Smooth muscle cell (in vitro differentiated cells): Measurements from ENCODE around the gene EIF5. TPM values are rescaled to one million over a fixed set of nuclear protein-coding genes. Genes with fewer than 3 reads are reported as not detected.

Experiments used
- DNase-seq: peaks from one replicate; lab custom pipeline; 2025; ENCODE audit not compliant: unreplicated experiment; lab: John Stamatoyannopoulos, UW
- H2AFZ ChIP-seq: fragments of 200-600 bp; sonication (generic); 2 replicates; pipeline ENCODE4 v1.6.0; 2016; ENCODE audit warnings: antibody characterized with exemption, low read depth, mild to moderate bottlenecking
- H3F3A ChIP-seq: fragments of 200-600 bp; sonication (generic); 2 replicates; pipeline ENCODE4 v1.6.0; 2017; ENCODE audit warnings: antibody characterized with exemption, low read depth
- H3K27ac ChIP-seq: fragments of 200-600 bp; sonication (generic); 2 replicates; pipeline ENCODE4 v1.5.1; 2016; ENCODE audit warnings: low read depth, mild to moderate bottlenecking
- H3K27me3 ChIP-seq: fragments of 200-600 bp; sonication (generic); 2 replicates; pipeline ENCODE4 v1.6.1; 2016; ENCODE audit warnings: low read depth, mild to moderate bottlenecking
- H3K36me3 ChIP-seq: fragments of 200-600 bp; sonication (generic); 2 replicates; pipeline ENCODE4 v1.5.1; 2016; ENCODE audit warnings: low read depth
- H3K4me1 ChIP-seq: fragments of 200-600 bp; sonication (generic); 2 replicates; pipeline ENCODE4 v1.5.1; 2016; ENCODE audit warnings: low read depth
- H3K4me2 ChIP-seq: fragments of 200-600 bp; sonication (generic); 2 replicates; pipeline ENCODE4 v1.6.0; 2016; ENCODE audit warnings: mild to moderate bottlenecking
- H3K4me3 ChIP-seq: fragments of 200-600 bp; sonication (generic); 2 replicates; pipeline ENCODE4 v1.5.1; 2016; ENCODE audit warnings: mild to moderate bottlenecking
- H3K79me2 ChIP-seq: fragments of 200-600 bp; sonication (generic); 2 replicates; pipeline ENCODE4 v1.6.0; 2016; ENCODE audit warnings: low read depth, mild to moderate bottlenecking
- H3K9ac ChIP-seq: fragments of 200-600 bp; sonication (generic); 2 replicates; pipeline ENCODE4 v1.6.0; 2016; ENCODE audit warnings: low read depth
- H3K9me3 ChIP-seq: fragments of 200-600 bp; sonication (generic); replicated peaks from 2 replicates; pipeline ENCODE4 v1.5.1; 2016; ENCODE audit warnings: low read depth
- H4K20me1 ChIP-seq: fragments of 200-600 bp; sonication (generic); 2 replicates; pipeline ENCODE4 v1.6.0; 2016; ENCODE audit warnings: low read depth
- WGBS: methylation state at CpG from one replicate; pipeline ENCODE4 v1.1.7; 2016; ENCODE audit warnings: low lambda C conversion rate; 5-methylcytosine and 5-hydroxymethylcytosine counted together
- polyA plus RNA-seq: library from polyadenylated mRNA; unstranded; fragments of >200 nt; fragmentation: Nextera tagmentation; extraction: Ambion mirVana; gene quantifications from 2 replicates; pipeline ENCODE4 v1.2.1, GENCODE V29; 2016
- total RNA-seq: library from RNA; depleted of rRNA; stranded (reverse); fragments of >200 nt; gene quantifications from 2 replicates; pipeline ENCODE4 v1.2.3, GENCODE V29; 2014
- TF ChIP-seq, protein P1 (sequence below): fragments of 200-600 bp; sonication (generic); IDR thresholded peaks from 2 replicates; pipeline ENCODE4 v1.5.1; 2017; ENCODE audit warnings: borderline replicate concordance, mild to moderate bottlenecking, antibody characterized with exemption; ENCODE audit not compliant: insufficient read depth, poor library complexity, severe bottlenecking

Gene EIF5
- total and polyA plus RNA-seq, 2 experiments from 2014 or later: 278 to 290 TPM

DNA sequence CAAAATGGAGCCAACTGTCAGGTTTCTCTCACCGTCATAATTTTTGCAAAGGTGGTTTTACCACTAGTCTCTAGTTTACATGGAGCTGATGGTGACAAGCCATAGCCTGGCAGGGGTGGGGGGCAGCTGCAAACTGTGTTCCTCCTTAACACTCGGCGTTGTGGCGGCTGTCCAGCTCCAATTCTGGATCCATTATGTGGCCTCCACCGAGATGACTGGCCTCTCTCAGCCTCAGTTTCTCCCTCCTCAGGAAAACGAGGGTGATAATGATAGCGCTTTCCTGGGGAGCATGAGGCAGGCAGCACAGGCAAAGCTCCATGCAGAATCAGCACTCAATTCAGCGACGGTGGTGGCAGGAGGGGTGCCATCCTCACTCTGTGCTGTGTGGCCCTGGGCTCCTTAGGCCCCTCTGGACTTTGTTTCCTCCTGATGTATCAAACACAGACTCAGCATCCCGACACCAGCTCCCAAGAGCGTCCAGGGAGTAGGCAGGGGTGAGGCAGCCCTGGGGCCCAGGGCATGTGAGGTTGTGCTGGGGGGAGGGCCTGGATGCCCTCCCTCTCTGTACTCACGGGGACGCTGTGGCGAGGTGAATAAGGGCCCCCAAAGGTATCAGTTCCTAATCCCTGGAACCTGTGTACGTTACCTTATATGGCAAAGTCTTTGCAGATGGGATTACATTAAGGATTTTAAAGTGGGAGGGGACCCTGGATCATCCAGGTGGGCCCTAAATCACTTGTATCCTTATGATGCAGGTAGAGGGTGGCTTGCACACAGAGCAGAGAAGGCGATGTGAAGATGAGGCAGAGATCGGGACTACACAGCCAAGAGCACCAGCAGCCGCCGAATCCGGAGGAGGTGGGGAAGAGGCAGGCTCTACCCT, 46.8 kb upstream of the EIF5 start:
- H3K79me2 ChIP-seq: no peaks in the 10 kb centered on the region
- 93% methylated on average over 20 of the region's 20 CpGs for WGBS
- no peak for DNase-seq

DNA sequence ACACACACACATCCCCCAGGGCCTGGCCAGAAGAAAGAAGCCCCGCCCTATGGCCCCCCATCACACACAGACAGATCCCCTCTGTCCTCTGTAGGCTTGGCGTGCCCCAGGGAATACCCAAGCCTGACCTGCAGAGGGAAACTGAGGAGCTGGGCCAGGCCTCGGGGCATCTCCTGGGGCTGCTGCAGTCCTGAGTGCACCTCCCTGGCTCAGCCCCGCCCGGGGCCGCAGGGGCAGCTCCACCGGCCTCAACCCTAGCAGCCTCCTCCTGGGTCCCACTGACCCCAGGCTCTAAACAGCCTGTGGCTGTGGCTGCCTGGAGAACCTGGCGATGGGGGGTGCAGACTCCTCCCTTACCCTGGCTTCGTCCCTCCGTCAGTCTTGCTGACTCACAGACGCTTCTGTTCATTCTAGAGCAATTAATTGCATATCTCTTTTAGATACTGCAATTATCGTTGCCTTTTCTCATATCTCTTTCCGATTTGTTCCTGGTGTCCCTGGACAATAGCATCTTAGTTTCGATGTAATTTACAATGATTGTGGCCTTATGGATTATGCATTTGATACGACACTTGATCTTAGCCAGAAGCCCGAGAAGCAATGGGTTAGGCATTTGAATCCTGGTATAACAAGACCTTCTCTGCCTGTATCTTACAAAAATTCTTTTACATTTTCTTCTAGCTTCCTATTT, 45.8 kb upstream of the EIF5 start:
- 80% methylated on average over 16 of the region's 16 CpGs for WGBS
- H3K27me3 ChIP-seq: no peaks in the 10 kb centered on the region
- TF ChIP-seq, protein P1, sequence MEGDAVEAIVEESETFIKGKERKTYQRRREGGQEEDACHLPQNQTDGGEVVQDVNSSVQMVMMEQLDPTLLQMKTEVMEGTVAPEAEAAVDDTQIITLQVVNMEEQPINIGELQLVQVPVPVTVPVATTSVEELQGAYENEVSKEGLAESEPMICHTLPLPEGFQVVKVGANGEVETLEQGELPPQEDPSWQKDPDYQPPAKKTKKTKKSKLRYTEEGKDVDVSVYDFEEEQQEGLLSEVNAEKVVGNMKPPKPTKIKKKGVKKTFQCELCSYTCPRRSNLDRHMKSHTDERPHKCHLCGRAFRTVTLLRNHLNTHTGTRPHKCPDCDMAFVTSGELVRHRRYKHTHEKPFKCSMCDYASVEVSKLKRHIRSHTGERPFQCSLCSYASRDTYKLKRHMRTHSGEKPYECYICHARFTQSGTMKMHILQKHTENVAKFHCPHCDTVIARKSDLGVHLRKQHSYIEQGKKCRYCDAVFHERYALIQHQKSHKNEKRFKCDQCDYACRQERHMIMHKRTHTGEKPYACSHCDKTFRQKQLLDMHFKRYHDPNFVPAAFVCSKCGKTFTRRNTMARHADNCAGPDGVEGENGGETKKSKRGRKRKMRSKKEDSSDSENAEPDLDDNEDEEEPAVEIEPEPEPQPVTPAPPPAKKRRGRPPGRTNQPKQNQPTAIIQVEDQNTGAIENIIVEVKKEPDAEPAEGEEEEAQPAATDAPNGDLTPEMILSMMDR: no peak

More for the DNA sequence above, 46.8 kb upstream of the EIF5 start:
- H3K36me3 ChIP-seq: no peaks in the 10 kb centered on the region
- H3K4me3 ChIP-seq: no peak overlapping the region
- no peaks in the 10 kb centered on the region for H3F3A ChIP-seq
- no peak overlapping the region for H2AFZ ChIP-seq
- H3K4me2 ChIP-seq: no peak overlapping the region
- TF ChIP-seq, protein P1: no peak
- H3K9me3 ChIP-seq: no peaks in the 10 kb centered on the region
- no peak overlapping the region for H3K27ac ChIP-seq
- H3K4me1 ChIP-seq: no peaks in the 10 kb centered on the region
- H3K9ac ChIP-seq: no peak overlapping the region
- H4K20me1 ChIP-seq: no peaks in the 10 kb centered on the region
- no peaks in the 10 kb centered on the region for H3K27me3 ChIP-seq

DNA sequence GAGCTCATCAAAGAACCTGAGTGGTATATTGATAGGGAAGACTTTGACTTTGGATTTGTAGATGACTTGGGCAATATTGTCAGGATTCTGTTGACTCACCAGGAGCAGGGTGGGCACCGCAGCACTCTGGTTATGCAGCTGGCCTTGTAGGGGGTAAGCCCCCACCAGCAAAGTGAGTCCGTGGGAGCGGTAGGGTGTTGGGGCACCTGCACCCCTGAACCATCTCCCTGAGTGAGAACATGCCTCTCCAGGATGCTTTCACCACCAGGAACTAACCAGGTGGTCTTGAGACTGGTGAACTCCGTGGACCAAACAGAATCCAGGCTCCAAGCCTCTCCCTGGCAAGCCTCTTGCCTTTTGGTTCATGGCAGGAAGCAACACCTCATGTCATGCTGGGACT, 44.0 kb upstream of the EIF5 start:
- H3K4me3 ChIP-seq: no peak overlapping the region
- H2AFZ ChIP-seq: no peak overlapping the region
- H3K79me2 ChIP-seq: no peaks in the 10 kb centered on the region
- H3K9me3 ChIP-seq: no peaks in the 10 kb centered on the region
- DNase-seq: no peak
- H3F3A ChIP-seq: no peaks in the 10 kb centered on the region
- no peaks in the 10 kb centered on the region for H4K20me1 ChIP-seq
- no peak overlapping the region for H3K27ac ChIP-seq
- H3K27me3 ChIP-seq: no peaks in the 10 kb centered on the region
- no peaks in the 10 kb centered on the region for H3K4me1 ChIP-seq
- no peak overlapping the region for H3K4me2 ChIP-seq
- TF ChIP-seq, protein P1: no peak
- no peaks in the 10 kb centered on the region for H3K36me3 ChIP-seq
- WGBS: 90% methylated on average over 4 of the region's 4 CpGs
- no peak overlapping the region for H3K9ac ChIP-seq

More for the DNA sequence above, 45.8 kb upstream of the EIF5 start:
- DNase-seq: no peak
- no peak overlapping the region for H3K4me3 ChIP-seq
- no peaks in the 10 kb centered on the region for H3K79me2 ChIP-seq
- no peaks in the 10 kb centered on the region for H3K4me1 ChIP-seq
- H3F3A ChIP-seq: no peaks in the 10 kb centered on the region
- H3K4me2 ChIP-seq: no peak overlapping the region
- H3K9me3 ChIP-seq: no peaks in the 10 kb centered on the region
- no peak overlapping the region for H3K27ac ChIP-seq
- no peaks in the 10 kb centered on the region for H3K36me3 ChIP-seq
- no peak overlapping the region for H3K9ac ChIP-seq
- no peaks in the 10 kb centered on the region for H4K20me1 ChIP-seq
- no peak overlapping the region for H2AFZ ChIP-seq
